Panc1 (cell line): ENCODE results near the gene PRRX1. TPM values are rescaled to one million over a fixed set of nuclear protein-coding genes. Genes with fewer than 3 reads are reported as not detected.

Experiments used
- ATAC-seq: fragments of 200-7000 bp; cut with Tn5 transposase; 2 replicates; pipeline ENCODE4 v1.9.1; 2020; ENCODE audit warnings: mild to moderate bottlenecking, moderate library complexity
- BruUV-seq: library from RNA; stranded (reverse); fragments of 400-500 nt; replicated peaks from 2 replicates; lab custom pipeline; 2021; lab: Mats Ljungman, UMichigan
- CTCF ChIA-PET: fragments of 300-600 bp; sonication (Branson Sonifier 250); formaldehyde crosslinking; loops from one replicate; lab custom pipeline; 2022; ENCODE audit warnings: antibody characterized with exemption; lab: Charles Lee
- POLR2A ChIA-PET: fragments of 300-600 bp; sonication (Branson Sonifier 250); formaldehyde crosslinking; loops from one replicate; lab custom pipeline; 2022; ENCODE audit warnings: antibody characterized with exemption; lab: Charles Lee
- DNase-seq: peaks from one replicate; pipeline ENCODE4 v3.0.0-alpha.2; 2010; ENCODE audit warnings: low read depth, low spot score
- H3K27ac ChIP-seq: 2 replicates; pipeline ENCODE4 v1.5.1; 2011; ENCODE audit warnings: mild to moderate bottlenecking, low read length, inconsistent platforms
- H3K27me3 ChIP-seq: fragments of 200-500 bp; sonication (Bioruptor generic); 2 replicates; pipeline ENCODE4 v1.6.0; 2014; ENCODE audit warnings: low read length, inconsistent platforms; ENCODE audit not compliant: control insufficient read depth, insufficient read depth
- H3K36me3 ChIP-seq: fragments of 200-500 bp; sonication (Bioruptor generic); 2 replicates; pipeline ENCODE4 v1.5.1; 2014; ENCODE audit warnings: inconsistent platforms, mild to moderate bottlenecking, low read length, moderate library complexity; ENCODE audit not compliant: control insufficient read depth, insufficient read depth
- H3K4me1 ChIP-seq: 2 replicates; pipeline ENCODE4 v1.5.1; 2011; ENCODE audit warnings: inconsistent platforms, mild to moderate bottlenecking, low read length, moderate library complexity; ENCODE audit not compliant: control insufficient read depth, insufficient read depth
- H3K4me3 ChIP-seq, 2 experiments: 2 replicates each; pipeline ENCODE4 v1.5.1; 2011 to 2012; ENCODE audit warnings: low read depth in 2 of 2, low read length in 2 of 2, mild to moderate bottlenecking in 2 of 2, inconsistent platforms in 1 of 2, moderate library complexity in 1 of 2
- H3K9me3 ChIP-seq: fragments of 200-500 bp; sonication (Bioruptor generic); 2 replicates; pipeline ENCODE4 v1.5.1; 2014; ENCODE audit warnings: low read depth, mild to moderate bottlenecking, inconsistent platforms, low read length, moderate library complexity; ENCODE audit not compliant: control insufficient read depth, insufficient read depth
- POLR2AphosphoS5 ChIP-seq: IDR thresholded peaks from 2 replicates; pipeline ENCODE4 v1.6.1; 2012; ENCODE audit warnings: mild to moderate bottlenecking, low read depth, low read length, moderate library complexity
- SIN3A ChIP-seq: IDR thresholded peaks from 2 replicates; pipeline ENCODE4 v1.6.1; 2012; ENCODE audit warnings: low read depth, mild to moderate bottlenecking, low read length, moderate library complexity, borderline replicate concordance; ENCODE audit not compliant: insufficient read depth
- TCF7L2 ChIP-seq: IDR thresholded peaks from 2 replicates; pipeline ENCODE4 v1.6.1; 2011; ENCODE audit warnings: mild to moderate bottlenecking, low read depth, low read length, inconsistent platforms
- in situ Hi-C: cut with HindIII; loops from 2 replicates; pipeline ENCODE4 v1.10.0; 2016; ENCODE audit warnings: low sequenced_read_pairs, low pct_unique_long_range_greater_than_20kb
- intact Hi-C: fragments of 100-400 bp; cut with micrococcal nuclease; formaldehyde crosslinking; loops from one replicate; pipeline ENCODE4 v1.10.0; 2022; ENCODE audit not compliant: unreplicated experiment
- total RNA-seq: library from RNA; stranded (reverse); gene quantifications from one replicate; pipeline ENCODE4 v1.2.1, GENCODE V29; 2021; ENCODE audit not compliant: unreplicated experiment
- TF ChIP-seq, protein P1 (sequence below): fragments of 450-650 bp; IDR thresholded peaks from 2 replicates; pipeline ENCODE4 v1.5.1; 2017; ENCODE audit warnings: mild to moderate bottlenecking
- TF ChIP-seq, protein P2 (sequence below), 2 experiments: IDR thresholded peaks; 2 replicates each; pipeline ENCODE4 v1.6.1; 2011 to 2012; ENCODE audit warnings: low read depth in 2 of 2, control low read depth in 1 of 2, low read length in 1 of 2, mild to moderate bottlenecking in 1 of 2, moderate library complexity in 1 of 2; ENCODE audit not compliant: insufficient read depth in 1 of 2

The PRRX1 gene
- total RNA-seq, 1 experiment from 2014 or later, result 0.69 TPM

DNA sequence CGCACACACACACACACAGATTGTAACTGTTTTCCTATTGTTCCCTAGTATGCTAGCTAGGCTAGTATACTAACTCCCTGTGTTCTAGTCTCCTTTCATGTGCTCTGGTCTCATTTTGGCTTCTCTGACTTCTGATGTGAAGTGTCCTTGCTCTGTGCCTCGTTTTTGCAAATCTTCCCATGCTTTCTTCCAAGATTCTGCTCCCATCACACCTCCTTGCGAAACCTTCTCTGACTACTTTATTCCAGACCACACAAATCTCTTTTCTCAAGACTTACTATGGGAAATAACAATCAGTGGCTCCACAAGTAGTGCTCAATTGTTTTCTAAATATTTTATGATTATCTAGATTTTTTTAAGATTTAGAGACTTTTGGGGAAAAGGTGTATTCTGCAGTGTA lies 10.3 kb downstream of the PRRX1 start:
- Histone ChIP-seq H3K4me1 (no peaks in the 10 kb centered on the region), H3K9me3 (no peaks in the 10 kb centered on the region), H3K36me3 (no peaks in the 10 kb centered on the region), H3K27ac (no peak overlapping the region), H3K4me3 (no peak overlapping the region), H3K27me3 (0 out of 2 replicates have a peak, but pooled peaks cover 2% of the 10 kb centered on the region)
- CTCF ChIA-PET, result no interaction called here
- intact Hi-C loops (loop anchor here (10.0 kb wide), 1 partner anchor 749 kb away; no protein-coding TSS in a partner anchor), in situ Hi-C loops (no loop called here)
- no peak for DNase-seq
- POLR2A ChIA-PET, result no interaction called here
- no TSS peak for BruUV-seq
- ATAC-seq, result no peak
- no peak for TF ChIP-seq TCF7L2
- TF ChIP-seq, protein P1, sequence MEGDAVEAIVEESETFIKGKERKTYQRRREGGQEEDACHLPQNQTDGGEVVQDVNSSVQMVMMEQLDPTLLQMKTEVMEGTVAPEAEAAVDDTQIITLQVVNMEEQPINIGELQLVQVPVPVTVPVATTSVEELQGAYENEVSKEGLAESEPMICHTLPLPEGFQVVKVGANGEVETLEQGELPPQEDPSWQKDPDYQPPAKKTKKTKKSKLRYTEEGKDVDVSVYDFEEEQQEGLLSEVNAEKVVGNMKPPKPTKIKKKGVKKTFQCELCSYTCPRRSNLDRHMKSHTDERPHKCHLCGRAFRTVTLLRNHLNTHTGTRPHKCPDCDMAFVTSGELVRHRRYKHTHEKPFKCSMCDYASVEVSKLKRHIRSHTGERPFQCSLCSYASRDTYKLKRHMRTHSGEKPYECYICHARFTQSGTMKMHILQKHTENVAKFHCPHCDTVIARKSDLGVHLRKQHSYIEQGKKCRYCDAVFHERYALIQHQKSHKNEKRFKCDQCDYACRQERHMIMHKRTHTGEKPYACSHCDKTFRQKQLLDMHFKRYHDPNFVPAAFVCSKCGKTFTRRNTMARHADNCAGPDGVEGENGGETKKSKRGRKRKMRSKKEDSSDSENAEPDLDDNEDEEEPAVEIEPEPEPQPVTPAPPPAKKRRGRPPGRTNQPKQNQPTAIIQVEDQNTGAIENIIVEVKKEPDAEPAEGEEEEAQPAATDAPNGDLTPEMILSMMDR, result no peak
- TF ChIP-seq SIN3A, result no peak
- TF ChIP-seq POLR2AphosphoS5, result no peak
- TF ChIP-seq, protein P2, sequence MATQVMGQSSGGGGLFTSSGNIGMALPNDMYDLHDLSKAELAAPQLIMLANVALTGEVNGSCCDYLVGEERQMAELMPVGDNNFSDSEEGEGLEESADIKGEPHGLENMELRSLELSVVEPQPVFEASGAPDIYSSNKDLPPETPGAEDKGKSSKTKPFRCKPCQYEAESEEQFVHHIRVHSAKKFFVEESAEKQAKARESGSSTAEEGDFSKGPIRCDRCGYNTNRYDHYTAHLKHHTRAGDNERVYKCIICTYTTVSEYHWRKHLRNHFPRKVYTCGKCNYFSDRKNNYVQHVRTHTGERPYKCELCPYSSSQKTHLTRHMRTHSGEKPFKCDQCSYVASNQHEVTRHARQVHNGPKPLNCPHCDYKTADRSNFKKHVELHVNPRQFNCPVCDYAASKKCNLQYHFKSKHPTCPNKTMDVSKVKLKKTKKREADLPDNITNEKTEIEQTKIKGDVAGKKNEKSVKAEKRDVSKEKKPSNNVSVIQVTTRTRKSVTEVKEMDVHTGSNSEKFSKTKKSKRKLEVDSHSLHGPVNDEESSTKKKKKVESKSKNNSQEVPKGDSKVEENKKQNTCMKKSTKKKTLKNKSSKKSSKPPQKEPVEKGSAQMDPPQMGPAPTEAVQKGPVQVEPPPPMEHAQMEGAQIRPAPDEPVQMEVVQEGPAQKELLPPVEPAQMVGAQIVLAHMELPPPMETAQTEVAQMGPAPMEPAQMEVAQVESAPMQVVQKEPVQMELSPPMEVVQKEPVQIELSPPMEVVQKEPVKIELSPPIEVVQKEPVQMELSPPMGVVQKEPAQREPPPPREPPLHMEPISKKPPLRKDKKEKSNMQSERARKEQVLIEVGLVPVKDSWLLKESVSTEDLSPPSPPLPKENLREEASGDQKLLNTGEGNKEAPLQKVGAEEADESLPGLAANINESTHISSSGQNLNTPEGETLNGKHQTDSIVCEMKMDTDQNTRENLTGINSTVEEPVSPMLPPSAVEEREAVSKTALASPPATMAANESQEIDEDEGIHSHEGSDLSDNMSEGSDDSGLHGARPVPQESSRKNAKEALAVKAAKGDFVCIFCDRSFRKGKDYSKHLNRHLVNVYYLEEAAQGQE (IDR thresholded peaks at IDR 0.05; ENCODE audit: insufficient read depth in 1 of 2, low read depth in 2 of 2, low read length in 1 of 2), result no peak

DNA sequence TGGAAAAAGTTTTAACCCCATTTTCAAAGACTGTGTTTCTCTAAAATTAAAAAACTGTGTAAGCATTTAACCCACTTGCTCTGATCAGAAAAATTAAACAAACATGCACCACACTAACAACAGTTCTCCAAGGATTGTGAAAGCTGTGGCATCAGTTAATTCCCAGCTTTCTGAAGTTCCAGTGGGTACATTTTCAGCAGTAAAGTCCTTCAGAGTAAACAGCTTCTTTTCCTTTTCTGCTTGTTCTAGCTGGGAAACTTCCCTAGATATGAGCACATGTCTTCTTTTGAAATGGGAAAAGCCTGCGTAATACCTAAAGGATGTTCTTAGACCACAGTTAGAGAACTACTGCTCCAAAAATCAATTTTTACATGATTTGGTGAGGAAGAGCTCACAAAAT lies 11.1 kb downstream of the PRRX1 start:
- Histone ChIP-seq H3K27me3 (0 out of 2 replicates have a peak, but pooled peaks cover 2% of the 10 kb centered on the region), H3K4me3 (no peak overlapping the region), H3K27ac (no peak overlapping the region), H3K36me3 (no peaks in the 10 kb centered on the region), H3K4me1 (no peaks in the 10 kb centered on the region), H3K9me3 (no peaks in the 10 kb centered on the region)
- ATAC-seq (no peak), DNase-seq (no peak)
- TF ChIP-seq TCF7L2, result no peak
- TF ChIP-seq POLR2AphosphoS5, result no peak
- TF ChIP-seq, protein P2 (IDR thresholded peaks at IDR 0.05; ENCODE audit: insufficient read depth in 1 of 2, low read depth in 2 of 2, low read length in 1 of 2), result no peak
- no peak for TF ChIP-seq SIN3A
- TF ChIP-seq, protein P1, result no peak
- in situ Hi-C loops (no loop called here), intact Hi-C loops (loop anchor here (10.0 kb wide), 1 partner anchor 750 kb away; no protein-coding TSS in a partner anchor)
- ChIA-PET CTCF (no interaction called here), POLR2A (no interaction called here)
- no TSS peak for BruUV-seq
